Keratinocyte (primary cell): Measurements from ENCODE around the gene ATP6V1E1. TPM values are rescaled to one million over a fixed set of nuclear protein-coding genes. Genes with fewer than 3 reads are reported as not detected.

Source experiments
- DNase-seq: peaks from one replicate; pipeline ENCODE4 v3.0.0-alpha.2; 2011; ENCODE audit warnings: low read depth, missing footprints, low spot score
- FAIRE-seq: peaks from 2 replicates; lab custom pipeline; 2011; peaks lifted over from hg19 to GRCh38; lab: Jason Lieb, UNC
- H2AFZ ChIP-seq: 2 replicates; pipeline ENCODE4 v1.6.0; 2012; ENCODE audit warnings: low read length, control low read depth, inconsistent platforms; ENCODE audit not compliant: control insufficient read depth
- H3K27ac ChIP-seq: 2 replicates; pipeline ENCODE4 v1.5.1; 2011; ENCODE audit warnings: low read length; ENCODE audit not compliant: control insufficient read depth, insufficient read depth
- H3K27me3 ChIP-seq: 3 replicates; pipeline ENCODE4 v1.6.0; 2011; ENCODE audit warnings: low read length; ENCODE audit not compliant: control insufficient read depth, insufficient read depth; ENCODE audit errors: extremely low read depth
- H3K36me3 ChIP-seq, 2 experiments: 2 replicates in 1 of 2; 3 replicates in 1 of 2; pipeline ENCODE4 v1.5.1; 2011; ENCODE audit warnings: low read length in 2 of 2, mild to moderate bottlenecking in 1 of 2; ENCODE audit not compliant: control insufficient read depth in 2 of 2, insufficient read depth in 2 of 2; ENCODE audit errors: extremely low read depth in 1 of 2
- H3K4me1 ChIP-seq: 3 replicates; pipeline ENCODE4 v1.5.1; 2011; ENCODE audit warnings: low read length; ENCODE audit not compliant: control insufficient read depth, insufficient read depth; ENCODE audit errors: extremely low read depth
- H3K4me2 ChIP-seq: 3 replicates; pipeline ENCODE4 v1.6.0; 2011; ENCODE audit warnings: low read depth, low read length; ENCODE audit not compliant: control insufficient read depth, insufficient read depth; ENCODE audit errors: extremely low read depth
- H3K4me3 ChIP-seq, 3 experiments: fragments of 200-600 bp in 1 of 3; sonication (generic) in 1 of 3; 2 replicates in 2 of 3; 3 replicates in 1 of 3; pipeline ENCODE4 v1.5.1; 2011 to 2016; ENCODE audit warnings: low read length in 3 of 3, mild to moderate bottlenecking in 3 of 3, control low read depth in 2 of 3, inconsistent platforms in 1 of 3, low read depth in 1 of 3, mixed read lengths in 1 of 3, mixed run types in 1 of 3, moderate library complexity in 1 of 3; ENCODE audit not compliant: control insufficient read depth in 2 of 3, insufficient read depth in 2 of 3; ENCODE audit errors: extremely low read depth in 1 of 3
- H3K79me2 ChIP-seq: 2 replicates; pipeline ENCODE4 v1.6.0; 2012; ENCODE audit warnings: low read length; ENCODE audit not compliant: control insufficient read depth, insufficient read depth
- H3K9ac ChIP-seq: 3 replicates; pipeline ENCODE4 v1.6.0; 2011; ENCODE audit warnings: low read length; ENCODE audit not compliant: control insufficient read depth, insufficient read depth; ENCODE audit errors: extremely low read depth
- H3K9me1 ChIP-seq: 3 replicates; pipeline ENCODE4 v1.6.0; 2011; ENCODE audit warnings: low read length; ENCODE audit not compliant: control insufficient read depth, insufficient read depth; ENCODE audit errors: extremely low read depth
- H3K9me3 ChIP-seq: 2 replicates; pipeline ENCODE4 v1.5.1; 2012; ENCODE audit warnings: low read depth, low read length; ENCODE audit not compliant: control insufficient read depth
- H4K20me1 ChIP-seq: 3 replicates; pipeline ENCODE4 v1.6.0; 2011; ENCODE audit warnings: low read length; ENCODE audit not compliant: control insufficient read depth, insufficient read depth; ENCODE audit errors: extremely low read depth
- EZH2 ChIP-seq: IDR thresholded peaks from one replicate; pipeline ENCODE4 v1.6.1; 2012; ENCODE audit warnings: inconsistent platforms, mild to moderate bottlenecking, low read length, moderate library complexity
- dilution Hi-C: fragments of 300-500 bp; cut with MboI; formaldehyde crosslinking; loops from one replicate; pipeline ENCODE4 v1.7.0; 2020; ENCODE audit warnings: low sequenced_read_pairs; ENCODE audit not compliant: extremely low pct_ligation_motif_present
- polyA plus RNA-seq, 5 experiments: library from polyadenylated mRNA; depleted of rRNA in 3 of 5; stranded (reverse) in 3 of 5; stranded (forward) in 1 of 5; unstranded in 1 of 5; fragments of >200 nt; gene quantifications; 1 replicate in 1 of 5; 2 replicates in 3 of 5; 3 replicates in 1 of 5; pipeline versions ENCODE4 v1.2.1 to v1.2.3, GENCODE V29; 2011 to 2012; ENCODE audit warnings: missing spikeins in 2 of 5, low read depth in 1 of 5, low replicate concordance in 1 of 5
- TF ChIP-seq, protein P1 (sequence below), 3 experiments: IDR thresholded peaks in 1 of 3; conservative IDR thresholded peaks in 1 of 3; optimal IDR thresholded peaks in 1 of 3; 2 replicates in 2 of 3; 3 replicates in 1 of 3; pipeline versions ENCODE3 to v1.5.1; 2011; ENCODE audit warnings: low read length in 3 of 3, mild to moderate bottlenecking in 3 of 3, moderate library complexity in 2 of 3, control low read depth in 1 of 3, inconsistent platforms in 1 of 3; ENCODE audit not compliant: insufficient read depth in 2 of 3; ENCODE audit errors: extremely low read depth in 1 of 3

ATP6V1E1 gene
- polyA plus RNA-seq, 1 donor (not counting 4 experiments of a cell fraction or from before 2014, with no cell fraction given) = 227 TPM

- Histone ChIP-seq H3K9ac (no peak overlapping the region), H3K4me2 (no peak overlapping the region), H4K20me1 (no peaks in the 10 kb centered on the region), H2AFZ (no peak overlapping the region), H3K79me2 (no peaks in the 10 kb centered on the region), H3K4me3 (no peak overlapping the region), H3K9me3 (no peaks in the 10 kb centered on the region), H3K27me3 (no peaks in the 10 kb centered on the region), H3K27ac (no peak overlapping the region), H3K9me1 (no peaks in the 10 kb centered on the region), H3K4me1 (no peaks in the 10 kb centered on the region), H3K36me3 (peaks cover 19 to 26% of the 10 kb centered on the region in 2 experiments)
- no peak for DNase-seq
- dilution Hi-C loops = no loop called here
- no peak for TF ChIP-seq EZH2
- TF ChIP-seq, protein P1, sequence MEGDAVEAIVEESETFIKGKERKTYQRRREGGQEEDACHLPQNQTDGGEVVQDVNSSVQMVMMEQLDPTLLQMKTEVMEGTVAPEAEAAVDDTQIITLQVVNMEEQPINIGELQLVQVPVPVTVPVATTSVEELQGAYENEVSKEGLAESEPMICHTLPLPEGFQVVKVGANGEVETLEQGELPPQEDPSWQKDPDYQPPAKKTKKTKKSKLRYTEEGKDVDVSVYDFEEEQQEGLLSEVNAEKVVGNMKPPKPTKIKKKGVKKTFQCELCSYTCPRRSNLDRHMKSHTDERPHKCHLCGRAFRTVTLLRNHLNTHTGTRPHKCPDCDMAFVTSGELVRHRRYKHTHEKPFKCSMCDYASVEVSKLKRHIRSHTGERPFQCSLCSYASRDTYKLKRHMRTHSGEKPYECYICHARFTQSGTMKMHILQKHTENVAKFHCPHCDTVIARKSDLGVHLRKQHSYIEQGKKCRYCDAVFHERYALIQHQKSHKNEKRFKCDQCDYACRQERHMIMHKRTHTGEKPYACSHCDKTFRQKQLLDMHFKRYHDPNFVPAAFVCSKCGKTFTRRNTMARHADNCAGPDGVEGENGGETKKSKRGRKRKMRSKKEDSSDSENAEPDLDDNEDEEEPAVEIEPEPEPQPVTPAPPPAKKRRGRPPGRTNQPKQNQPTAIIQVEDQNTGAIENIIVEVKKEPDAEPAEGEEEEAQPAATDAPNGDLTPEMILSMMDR (optimal IDR thresholded peaks at IDR 0.05 in 1 of 3, IDR thresholded peaks at IDR 0.05 in 1 of 3, conservative IDR thresholded peaks at IDR 0.05 in 1 of 3; ENCODE audit: extremely low read depth in 1 of 3, insufficient read depth in 2 of 3, low read length in 3 of 3) = no peak
- FAIRE-seq = no peak
Measured at GRCh38 chr22:17590586-17590985, 38.0 kb downstream of the ATP6V1E1 start.

DNA sequence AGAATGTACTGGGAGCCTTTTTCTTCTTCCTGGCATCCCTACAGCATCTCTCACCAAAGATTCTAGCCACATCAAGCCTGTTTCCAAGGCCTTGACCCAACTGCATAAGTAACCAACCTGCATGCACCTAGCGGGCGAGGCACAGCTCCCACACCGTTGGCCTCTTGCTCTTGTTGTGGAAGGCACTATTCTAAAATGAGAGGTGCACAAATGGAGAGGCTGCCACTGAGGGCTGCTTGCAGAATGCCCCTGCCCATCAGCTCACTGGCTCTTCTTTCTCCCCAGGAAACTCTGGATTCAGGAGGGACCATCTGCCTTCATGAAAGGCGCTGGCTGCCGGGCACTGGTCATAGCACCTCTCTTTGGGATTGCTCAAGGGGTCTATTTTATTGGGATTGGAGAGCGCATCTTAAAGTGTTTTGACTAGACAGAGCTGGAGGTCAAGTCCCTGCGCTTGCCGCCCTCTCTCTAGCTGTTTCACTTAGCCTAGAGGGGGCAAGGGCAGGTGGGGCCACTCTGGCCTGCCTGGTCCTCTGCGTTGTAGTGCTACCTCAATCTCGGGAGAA lies 38.7 kb downstream of the ATP6V1E1 start:
- Histone ChIP-seq H2AFZ (no peak overlapping the region), H3K27ac (no peak overlapping the region), H3K9me3 (no peaks in the 10 kb centered on the region), H3K4me3 (no peak overlapping the region), H3K9me1 (no peaks in the 10 kb centered on the region), H3K9ac (no peak overlapping the region), H3K27me3 (no peaks in the 10 kb centered on the region), H3K79me2 (no peaks in the 10 kb centered on the region), H3K36me3 (peaks cover 19 to 21% of the 10 kb centered on the region in 2 experiments), H3K4me2 (no peak overlapping the region), H4K20me1 (no peaks in the 10 kb centered on the region), H3K4me1 (no peaks in the 10 kb centered on the region)
- TF ChIP-seq, protein P1 (optimal IDR thresholded peaks at IDR 0.05 in 1 of 3, IDR thresholded peaks at IDR 0.05 in 1 of 3, conservative IDR thresholded peaks at IDR 0.05 in 1 of 3; ENCODE audit: extremely low read depth in 1 of 3, insufficient read depth in 2 of 3, low read length in 3 of 3) = no peak
- no peak for TF ChIP-seq EZH2
- FAIRE-seq (no peak), DNase-seq (no peak)
- dilution Hi-C loops = no loop called here
